Panc1 (cell line): Measurements from ENCODE around the gene FGR.

Experiments
- CTCF ChIP-seq: fragments of 450-650 bp; IDR thresholded peaks from 2 replicates; pipeline ENCODE4 v1.5.1; 2017; ENCODE audit warnings: mild to moderate bottlenecking
- POLR2AphosphoS5 ChIP-seq: IDR thresholded peaks from 2 replicates; pipeline ENCODE4 v1.6.1; 2012; ENCODE audit warnings: mild to moderate bottlenecking, low read depth, low read length, moderate library complexity

GRCh38 chr1:27601321-27601770, 33.6 kb downstream of the FGR start:
- TF ChIP-seq CTCF (no peak), POLR2AphosphoS5 (no peak)
